H1 (cell line): Measurements from ENCODE around the gene ELOVL4.

ENCODE experiments used
- CBX8 ChIP-seq: fragments of 300-800, 300-1000 bp; sonication (generic); IDR thresholded peaks from 2 replicates; pipeline ENCODE4 v1.7.1; 2016; ENCODE audit warnings: low read depth, low read length, borderline replicate concordance
- CEBPB ChIP-seq: IDR thresholded peaks from 2 replicates; pipeline ENCODE4 v1.6.1; 2012; ENCODE audit warnings: low read depth, low read length
- NRF1 ChIP-seq: IDR thresholded peaks from 2 replicates; pipeline ENCODE4 v1.6.1; 2011; ENCODE audit warnings: mild to moderate bottlenecking, low read depth, low read length, improper control_type of control experiment
- PHF8 ChIP-seq: fragments of 200-600 bp; sonication (generic); conservative IDR thresholded peaks from 2 replicates; pipeline ENCODE4 v1.7.1; 2012; ENCODE audit warnings: low read depth, mild to moderate bottlenecking, inconsistent platforms, low read length, moderate library complexity
- POLR2A ChIP-seq, 2 experiments: IDR thresholded peaks; 1 replicate in 1 of 2; 2 replicates in 1 of 2; pipeline ENCODE4 v1.6.1; 2011; ENCODE audit warnings: low read depth in 2 of 2, low read length in 2 of 2, mild to moderate bottlenecking in 2 of 2; ENCODE audit errors: control extremely low read depth in 1 of 2
- RAD21 ChIP-seq, 2 experiments: IDR thresholded peaks in 1 of 2; conservative IDR thresholded peaks in 1 of 2; 2 replicates each; pipeline ENCODE4 v1.6.1; 2011; ENCODE audit warnings: low read depth in 2 of 2, low read length in 2 of 2, improper control_type of control experiment in 1 of 2, inconsistent platforms in 1 of 2, mild to moderate bottlenecking in 1 of 2, moderate library complexity in 1 of 2
- TAF1 ChIP-seq: IDR thresholded peaks from 2 replicates; pipeline ENCODE4 v1.6.1; 2011; ENCODE audit warnings: mild to moderate bottlenecking, low read depth, low read length
- TAF7 ChIP-seq: optimal IDR thresholded peaks from 2 replicates; pipeline ENCODE3; 2011; ENCODE audit warnings: low read depth, mild to moderate bottlenecking, inconsistent platforms, low read length, moderate library complexity, borderline replicate concordance
- TF ChIP-seq, protein P1 (sequence below), 3 experiments: IDR thresholded peaks; 1 replicate in 2 of 3; 2 replicates in 1 of 3; pipeline versions ENCODE4 v1.5.1 to v1.6.1; 2011; ENCODE audit warnings: low read length in 3 of 3, mild to moderate bottlenecking in 3 of 3, inconsistent platforms in 2 of 3, low read depth in 1 of 3, moderate library complexity in 1 of 3; ENCODE audit not compliant: insufficient read depth in 1 of 3; ENCODE audit errors: control extremely low read depth in 1 of 3
- TF ChIP-seq, protein P2 (sequence below): IDR thresholded peaks from 2 replicates; pipeline ENCODE4 v1.6.1; 2012; ENCODE audit warnings: inconsistent platforms

DNA sequence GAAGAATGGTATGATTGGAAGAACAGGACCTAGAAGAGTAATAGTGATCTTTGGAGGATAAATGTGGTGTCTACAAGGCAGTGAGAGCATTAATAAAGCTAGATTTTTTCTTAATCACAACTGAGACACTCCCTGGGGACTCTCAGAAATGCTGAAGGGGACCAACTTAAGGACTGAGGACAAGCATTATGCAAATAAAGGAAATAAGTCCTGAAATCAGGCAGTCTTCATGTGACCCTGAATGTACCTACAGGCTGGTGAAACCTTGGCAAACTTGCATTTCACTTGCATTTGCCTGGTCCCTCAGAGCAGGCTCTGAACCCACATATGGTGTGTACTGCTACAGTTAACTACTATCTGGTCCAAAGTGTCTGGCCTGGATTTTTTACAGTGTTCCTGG lies 37.8 kb upstream of the ELOVL4 start:
- TF ChIP-seq RAD21 (IDR thresholded peaks at IDR 0.05 in 1 of 2, conservative IDR thresholded peaks at IDR 0.05 in 1 of 2; ENCODE audit: low read depth in 2 of 2, low read length in 2 of 2) = no peak
- no peak for TF ChIP-seq CEBPB
- TF ChIP-seq PHF8 = no peak
- TF ChIP-seq, protein P1, sequence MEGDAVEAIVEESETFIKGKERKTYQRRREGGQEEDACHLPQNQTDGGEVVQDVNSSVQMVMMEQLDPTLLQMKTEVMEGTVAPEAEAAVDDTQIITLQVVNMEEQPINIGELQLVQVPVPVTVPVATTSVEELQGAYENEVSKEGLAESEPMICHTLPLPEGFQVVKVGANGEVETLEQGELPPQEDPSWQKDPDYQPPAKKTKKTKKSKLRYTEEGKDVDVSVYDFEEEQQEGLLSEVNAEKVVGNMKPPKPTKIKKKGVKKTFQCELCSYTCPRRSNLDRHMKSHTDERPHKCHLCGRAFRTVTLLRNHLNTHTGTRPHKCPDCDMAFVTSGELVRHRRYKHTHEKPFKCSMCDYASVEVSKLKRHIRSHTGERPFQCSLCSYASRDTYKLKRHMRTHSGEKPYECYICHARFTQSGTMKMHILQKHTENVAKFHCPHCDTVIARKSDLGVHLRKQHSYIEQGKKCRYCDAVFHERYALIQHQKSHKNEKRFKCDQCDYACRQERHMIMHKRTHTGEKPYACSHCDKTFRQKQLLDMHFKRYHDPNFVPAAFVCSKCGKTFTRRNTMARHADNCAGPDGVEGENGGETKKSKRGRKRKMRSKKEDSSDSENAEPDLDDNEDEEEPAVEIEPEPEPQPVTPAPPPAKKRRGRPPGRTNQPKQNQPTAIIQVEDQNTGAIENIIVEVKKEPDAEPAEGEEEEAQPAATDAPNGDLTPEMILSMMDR (IDR thresholded peaks at IDR 0.05; ENCODE audit: control extremely low read depth in 1 of 3, insufficient read depth in 1 of 3, low read depth in 1 of 3, low read length in 3 of 3) = no peak
- no peak for TF ChIP-seq POLR2A (IDR thresholded peaks at IDR 0.05; ENCODE audit: control extremely low read depth in 1 of 2, low read depth in 2 of 2, low read length in 2 of 2)
- TF ChIP-seq CBX8 = no peak
- TF ChIP-seq NRF1 = no peak
- TF ChIP-seq, protein P2, sequence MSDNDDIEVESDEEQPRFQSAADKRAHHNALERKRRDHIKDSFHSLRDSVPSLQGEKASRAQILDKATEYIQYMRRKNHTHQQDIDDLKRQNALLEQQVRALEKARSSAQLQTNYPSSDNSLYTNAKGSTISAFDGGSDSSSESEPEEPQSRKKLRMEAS = no peak
- no peak for TF ChIP-seq TAF1
- no peak for TF ChIP-seq TAF7
